WTC11 (cell line): ENCODE measurements around the gene MRPS17. TPM values are rescaled to one million over a fixed set of nuclear protein-coding genes. Genes with fewer than 3 reads are reported as not detected.

ENCODE experiments used
- ATAC-seq: fragments of 200-7000 bp; cut with Tn5 transposase; 2 replicates; pipeline ENCODE4 v1.10.0; 2021; ENCODE audit warnings: mild to moderate bottlenecking, moderate library complexity
- CTCF ChIA-PET: fragments of 300-600 bp; sonication (Branson Sonifier 250); formaldehyde crosslinking; loops from one replicate; lab custom pipeline; 2021; ENCODE audit warnings: antibody characterized with exemption; lab: Charles Lee
- POLR2A ChIA-PET: fragments of 350-600 bp; sonication (Branson Sonifier 250); formaldehyde crosslinking; loops from one replicate; lab custom pipeline; 2021; ENCODE audit warnings: antibody characterized with exemption; lab: Charles Lee
- DNase-seq: peaks from one replicate; pipeline ENCODE4 v3.0.0; 2021; ENCODE audit warnings: low spot score
- H3K27ac Mint-ChIP-seq: 2 replicates; pipeline ENCODE4 v1.8.0; 2021; ENCODE audit warnings: mixed read lengths
- H3K27me3 Mint-ChIP-seq: 2 replicates; pipeline ENCODE4 v1.8.0; 2021; ENCODE audit warnings: low read depth, mild to moderate bottlenecking, moderate library complexity, mixed read lengths
- H3K36me3 Mint-ChIP-seq: 2 replicates; pipeline ENCODE4 v1.8.0; 2021; ENCODE audit warnings: mixed read lengths
- H3K4me1 Mint-ChIP-seq: 2 replicates; pipeline ENCODE4 v1.8.0; 2022; ENCODE audit warnings: mixed read lengths
- H3K4me3 Mint-ChIP-seq: 2 replicates; pipeline ENCODE4 v1.8.0; 2021; ENCODE audit warnings: mild to moderate bottlenecking, moderate library complexity, mixed read lengths
- H3K9me3 Mint-ChIP-seq: 2 replicates; pipeline ENCODE4 v1.8.0; 2021; ENCODE audit warnings: mixed read lengths
- CBFB ChIP-seq: sonication (generic); formaldehyde crosslinking; IDR thresholded peaks from 2 replicates; pipeline ENCODE4 v1.8.1; 2022; ENCODE audit warnings: mild to moderate bottlenecking, low read depth, missing genetic modification reagents
- CDX4 ChIP-seq: fragments of 250-450 bp; sonication (Bioruptor Pico); IDR thresholded peaks from 2 replicates; pipeline ENCODE4 v1.9.0; 2021; ENCODE audit warnings: moderate library complexity, mild to moderate bottlenecking, inconsistent platforms, borderline replicate concordance
- IRF1 ChIP-seq: sonication (generic); formaldehyde crosslinking; IDR thresholded peaks from 2 replicates; pipeline ENCODE4 v1.8.0; 2023; ENCODE audit warnings: missing genetic modification reagents
- MAX ChIP-seq: sonication (generic); formaldehyde crosslinking; IDR thresholded peaks from 2 replicates; pipeline ENCODE4 v1.8.0; 2022; ENCODE audit warnings: mild to moderate bottlenecking, missing genetic modification reagents
- NR2C2 ChIP-seq: sonication (generic); formaldehyde crosslinking; IDR thresholded peaks from 2 replicates; pipeline ENCODE4 v1.8.0; 2022; ENCODE audit warnings: mild to moderate bottlenecking, missing genetic modification reagents
- NR3C1 ChIP-seq: sonication (generic); formaldehyde crosslinking; conservative IDR thresholded peaks from 2 replicates; pipeline ENCODE4 v1.8.1; 2023; ENCODE audit warnings: low read depth, mild to moderate bottlenecking, missing genetic modification reagents
- SMAD3 ChIP-seq: sonication (generic); formaldehyde crosslinking; IDR thresholded peaks from 2 replicates; pipeline ENCODE4 v1.8.0; 2022; ENCODE audit warnings: missing genetic modification reagents, mild to moderate bottlenecking, borderline replicate concordance
- SOX15 ChIP-seq: fragments of 250-450 bp; sonication (Bioruptor Pico); IDR thresholded peaks from 2 replicates; pipeline ENCODE4 v1.9.0; 2021; ENCODE audit warnings: mild to moderate bottlenecking
- TP53 ChIP-seq: sonication (generic); formaldehyde crosslinking; IDR thresholded peaks from 2 replicates; pipeline ENCODE4 v1.8.1; 2023; ENCODE audit warnings: mild to moderate bottlenecking, missing genetic modification reagents
- ZNF317 ChIP-seq: sonication (generic); formaldehyde crosslinking; IDR thresholded peaks from 2 replicates; pipeline ENCODE4 v1.8.1; 2023; ENCODE audit warnings: low read depth, mild to moderate bottlenecking, moderate library complexity, missing genetic modification reagents, borderline replicate concordance
- total RNA-seq: library from RNA; stranded (reverse); gene quantifications from 3 replicates; pipeline ENCODE4 v1.2.3, GENCODE V29; 2021
- TF ChIP-seq, protein P1 (sequence below): sonication (generic); formaldehyde crosslinking; IDR thresholded peaks from 2 replicates; pipeline ENCODE4 v1.8.0; 2022; ENCODE audit warnings: mild to moderate bottlenecking, missing genetic modification reagents
- TF ChIP-seq, protein P2 (sequence below): sonication (generic); formaldehyde crosslinking; IDR thresholded peaks from 2 replicates; pipeline ENCODE4 v1.8.1; 2023; ENCODE audit warnings: mild to moderate bottlenecking, missing genetic modification reagents, moderate library complexity
- TF ChIP-seq, protein P3 (sequence below): sonication (generic); formaldehyde crosslinking; conservative IDR thresholded peaks from 2 replicates; pipeline ENCODE4 v1.8.1; 2023; ENCODE audit warnings: mild to moderate bottlenecking, low read depth, missing genetic modification reagents, moderate library complexity
- TF ChIP-seq, protein P4 (sequence below): sonication (generic); formaldehyde crosslinking; IDR thresholded peaks from 2 replicates; pipeline ENCODE4 v1.8.0; 2022; ENCODE audit warnings: mild to moderate bottlenecking, missing genetic modification reagents

The MRPS17 gene
- total RNA-seq, 1 experiment from 2014 or later, result 25.6 TPM

DNA sequence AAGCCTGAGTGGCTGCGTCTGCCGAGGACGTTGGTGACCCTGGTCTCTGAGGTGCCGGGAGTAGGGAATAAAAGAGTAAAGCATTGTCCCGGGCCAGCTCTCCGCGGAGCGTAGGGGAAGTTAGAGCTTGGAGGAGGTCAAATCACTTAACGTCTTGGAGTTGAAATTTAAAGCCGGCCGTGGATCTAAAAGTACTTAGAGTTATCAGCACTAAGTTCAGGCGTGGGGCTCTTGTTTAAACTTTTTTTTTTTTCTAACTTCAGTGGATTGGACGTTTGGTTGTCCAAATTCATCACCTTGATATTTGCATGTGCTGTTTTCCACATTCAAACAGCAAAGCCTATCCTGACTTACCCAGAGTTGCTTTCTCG is 13.4 kb downstream of the MRPS17 start (continued):
- TF ChIP-seq NR2C2 (CRISPR knock-in tag) (no peak), MAX (CRISPR knock-in tag) (no peak)

DNA sequence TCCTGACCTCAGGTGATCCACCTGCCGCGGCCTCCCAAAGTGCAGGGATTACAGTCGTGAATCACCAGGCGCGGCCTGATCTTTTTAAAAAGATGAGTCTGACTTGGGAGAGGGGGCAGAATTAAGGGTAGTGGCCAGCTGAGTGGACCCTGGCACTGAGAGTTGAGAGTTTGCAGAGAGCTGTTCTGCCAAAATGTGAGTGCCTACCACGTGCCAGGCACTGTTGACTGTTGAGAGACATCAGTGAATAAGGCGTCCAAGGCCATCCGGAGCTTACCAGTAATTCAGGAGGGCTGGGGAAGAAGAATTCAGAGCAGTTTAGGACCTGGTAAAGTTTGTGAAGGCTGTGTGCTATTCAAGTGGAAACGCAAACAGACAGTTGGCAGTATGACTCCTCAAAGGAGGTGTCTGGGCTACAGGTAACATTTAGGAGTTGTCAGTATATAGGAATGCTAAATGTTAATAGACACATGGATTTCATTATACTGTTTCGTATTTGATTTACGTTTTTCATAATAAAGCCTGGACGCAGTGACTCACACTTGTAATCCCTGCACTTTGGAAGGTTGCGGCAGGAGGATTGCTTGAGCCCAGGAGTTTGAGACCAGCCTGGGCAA is 14.2 kb downstream of the MRPS17 start:
- ATAC-seq (no peak), DNase-seq (no peak)
- CTCF ChIA-PET, result interaction anchor here (0.6 to 2.0 kb wide), 2 partner anchors 18 to 325 kb away, joined by 3 to 9 read pairs; no protein-coding TSS in a partner anchor
- Mint-ChIP-seq H3K27ac (peak overlapping the region; percentile 41; the same call in 1 of the 2 replicates), H3K9me3 (no peaks in the 10 kb centered on the region), H3K4me3 (peak overlapping the region; percentile 89), H3K4me1 (peaks cover 10% of the 10 kb centered on the region), H3K36me3 (peaks cover 10% of the 10 kb centered on the region), H3K27me3 (peaks cover 19% of the 10 kb centered on the region)
- POLR2A ChIA-PET, result no interaction called here
- TF ChIP-seq, protein P1, sequence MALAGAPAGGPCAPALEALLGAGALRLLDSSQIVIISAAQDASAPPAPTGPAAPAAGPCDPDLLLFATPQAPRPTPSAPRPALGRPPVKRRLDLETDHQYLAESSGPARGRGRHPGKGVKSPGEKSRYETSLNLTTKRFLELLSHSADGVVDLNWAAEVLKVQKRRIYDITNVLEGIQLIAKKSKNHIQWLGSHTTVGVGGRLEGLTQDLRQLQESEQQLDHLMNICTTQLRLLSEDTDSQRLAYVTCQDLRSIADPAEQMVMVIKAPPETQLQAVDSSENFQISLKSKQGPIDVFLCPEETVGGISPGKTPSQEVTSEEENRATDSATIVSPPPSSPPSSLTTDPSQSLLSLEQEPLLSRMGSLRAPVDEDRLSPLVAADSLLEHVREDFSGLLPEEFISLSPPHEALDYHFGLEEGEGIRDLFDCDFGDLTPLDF (CRISPR knock-in tag), result no peak
- TF ChIP-seq SMAD3 (CRISPR knock-in tag), result no peak
- TF ChIP-seq, protein P2, sequence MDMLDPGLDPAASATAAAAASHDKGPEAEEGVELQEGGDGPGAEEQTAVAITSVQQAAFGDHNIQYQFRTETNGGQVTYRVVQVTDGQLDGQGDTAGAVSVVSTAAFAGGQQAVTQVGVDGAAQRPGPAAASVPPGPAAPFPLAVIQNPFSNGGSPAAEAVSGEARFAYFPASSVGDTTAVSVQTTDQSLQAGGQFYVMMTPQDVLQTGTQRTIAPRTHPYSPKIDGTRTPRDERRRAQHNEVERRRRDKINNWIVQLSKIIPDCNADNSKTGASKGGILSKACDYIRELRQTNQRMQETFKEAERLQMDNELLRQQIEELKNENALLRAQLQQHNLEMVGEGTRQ (CRISPR knock-in tag), result no peak
- TF ChIP-seq ZNF317 (CRISPR knock-in tag), result no peak
- no peak for TF ChIP-seq SOX15 (CRISPR knock-in tag)

DNA sequence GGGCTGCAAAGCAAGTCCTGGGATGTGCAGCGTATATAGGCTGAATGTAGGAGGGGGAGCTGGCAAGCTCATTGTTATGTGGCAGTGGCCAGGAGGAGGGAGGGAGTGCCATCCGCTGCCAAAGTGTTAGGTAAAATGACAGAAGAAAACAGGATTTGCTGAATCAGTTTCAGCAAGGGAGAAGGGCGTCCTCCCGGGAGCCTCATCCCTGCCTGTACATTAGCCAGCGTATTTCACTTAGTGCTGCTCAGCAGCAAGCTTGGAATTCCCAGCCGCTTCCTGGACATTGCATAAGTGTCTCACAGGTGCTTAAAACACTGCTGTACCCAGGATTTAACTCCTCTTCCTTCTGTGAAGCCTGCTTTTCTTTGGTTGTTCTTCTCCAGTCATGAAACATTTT is 15.2 kb downstream of the MRPS17 start:
- ChIA-PET POLR2A (no interaction called here), CTCF (no interaction called here)
- TF ChIP-seq SOX15 (CRISPR knock-in tag), result no peak
- TF ChIP-seq IRF1, result no peak
- TF ChIP-seq CDX4 (CRISPR knock-in tag), result no peak
- no peak for TF ChIP-seq TP53 (CRISPR knock-in tag)
- TF ChIP-seq, protein P1 (CRISPR knock-in tag), result no peak
- TF ChIP-seq, protein P3, sequence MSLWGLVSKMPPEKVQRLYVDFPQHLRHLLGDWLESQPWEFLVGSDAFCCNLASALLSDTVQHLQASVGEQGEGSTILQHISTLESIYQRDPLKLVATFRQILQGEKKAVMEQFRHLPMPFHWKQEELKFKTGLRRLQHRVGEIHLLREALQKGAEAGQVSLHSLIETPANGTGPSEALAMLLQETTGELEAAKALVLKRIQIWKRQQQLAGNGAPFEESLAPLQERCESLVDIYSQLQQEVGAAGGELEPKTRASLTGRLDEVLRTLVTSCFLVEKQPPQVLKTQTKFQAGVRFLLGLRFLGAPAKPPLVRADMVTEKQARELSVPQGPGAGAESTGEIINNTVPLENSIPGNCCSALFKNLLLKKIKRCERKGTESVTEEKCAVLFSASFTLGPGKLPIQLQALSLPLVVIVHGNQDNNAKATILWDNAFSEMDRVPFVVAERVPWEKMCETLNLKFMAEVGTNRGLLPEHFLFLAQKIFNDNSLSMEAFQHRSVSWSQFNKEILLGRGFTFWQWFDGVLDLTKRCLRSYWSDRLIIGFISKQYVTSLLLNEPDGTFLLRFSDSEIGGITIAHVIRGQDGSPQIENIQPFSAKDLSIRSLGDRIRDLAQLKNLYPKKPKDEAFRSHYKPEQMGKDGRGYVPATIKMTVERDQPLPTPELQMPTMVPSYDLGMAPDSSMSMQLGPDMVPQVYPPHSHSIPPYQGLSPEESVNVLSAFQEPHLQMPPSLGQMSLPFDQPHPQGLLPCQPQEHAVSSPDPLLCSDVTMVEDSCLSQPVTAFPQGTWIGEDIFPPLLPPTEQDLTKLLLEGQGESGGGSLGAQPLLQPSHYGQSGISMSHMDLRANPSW (CRISPR knock-in tag), result no peak
- TF ChIP-seq CBFB (CRISPR knock-in tag), result no peak
- TF ChIP-seq, protein P4, sequence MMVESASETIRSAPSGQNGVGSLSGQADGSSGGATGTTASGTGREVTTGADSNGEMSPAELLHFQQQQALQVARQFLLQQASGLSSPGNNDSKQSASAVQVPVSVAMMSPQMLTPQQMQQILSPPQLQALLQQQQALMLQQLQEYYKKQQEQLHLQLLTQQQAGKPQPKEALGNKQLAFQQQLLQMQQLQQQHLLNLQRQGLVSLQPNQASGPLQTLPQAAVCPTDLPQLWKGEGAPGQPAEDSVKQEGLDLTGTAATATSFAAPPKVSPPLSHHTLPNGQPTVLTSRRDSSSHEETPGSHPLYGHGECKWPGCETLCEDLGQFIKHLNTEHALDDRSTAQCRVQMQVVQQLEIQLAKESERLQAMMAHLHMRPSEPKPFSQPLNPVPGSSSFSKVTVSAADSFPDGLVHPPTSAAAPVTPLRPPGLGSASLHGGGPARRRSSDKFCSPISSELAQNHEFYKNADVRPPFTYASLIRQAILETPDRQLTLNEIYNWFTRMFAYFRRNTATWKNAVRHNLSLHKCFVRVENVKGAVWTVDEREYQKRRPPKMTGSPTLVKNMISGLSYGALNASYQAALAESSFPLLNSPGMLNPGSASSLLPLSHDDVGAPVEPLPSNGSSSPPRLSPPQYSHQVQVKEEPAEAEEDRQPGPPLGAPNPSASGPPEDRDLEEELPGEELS (CRISPR knock-in tag), result no peak
- no peak for TF ChIP-seq MAX (CRISPR knock-in tag)
- no peak for TF ChIP-seq NR3C1 (CRISPR knock-in tag)
- Mint-ChIP-seq H3K9me3 (no peaks in the 10 kb centered on the region), H3K27ac (no peak overlapping the region), H3K4me3 (no peak overlapping the region), H3K4me1 (peaks cover 15% of the 10 kb centered on the region), H3K27me3 (peaks cover 19% of the 10 kb centered on the region), H3K36me3 (peaks cover 10% of the 10 kb centered on the region)
- no peak for ATAC-seq
- DNase-seq, result no peak
